ENCODE measurements around the gene RELN. TPM values are rescaled to one million over a fixed set of nuclear protein-coding genes. Genes with fewer than 3 reads are reported as not detected.
A peak's percentile ranks its signal among the peaks of the same experiment; 100 is the strongest.

The RELN gene
- total RNA-seq, 4 donors from 2014 or later, result 0.02 to 0.73 (median 0.39) TPM; not detected in 1

DNA sequence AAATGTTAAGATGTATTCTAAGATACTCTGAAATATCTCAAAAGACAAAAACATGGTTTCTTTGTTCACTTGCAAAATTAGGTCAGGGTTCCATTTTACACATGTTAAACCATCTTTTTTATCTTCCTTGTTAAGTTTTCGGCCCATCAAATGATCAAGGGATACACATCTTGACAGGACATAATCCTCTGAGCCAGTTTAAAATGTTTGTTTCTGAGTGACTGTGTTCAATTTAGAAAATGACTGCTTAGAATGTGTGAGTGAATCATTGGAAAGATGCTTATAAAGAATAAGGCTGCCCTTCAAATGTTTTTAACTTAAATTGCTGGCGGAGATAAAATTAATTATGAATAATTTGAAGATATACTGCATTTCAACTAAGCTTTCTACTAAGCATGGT, 447.5 kb downstream of the RELN start:
- in situ Hi-C loops (cut with MboI; ENCODE audit: low sequenced_read_pairs in 4 of 4), result no loop called here

DNA sequence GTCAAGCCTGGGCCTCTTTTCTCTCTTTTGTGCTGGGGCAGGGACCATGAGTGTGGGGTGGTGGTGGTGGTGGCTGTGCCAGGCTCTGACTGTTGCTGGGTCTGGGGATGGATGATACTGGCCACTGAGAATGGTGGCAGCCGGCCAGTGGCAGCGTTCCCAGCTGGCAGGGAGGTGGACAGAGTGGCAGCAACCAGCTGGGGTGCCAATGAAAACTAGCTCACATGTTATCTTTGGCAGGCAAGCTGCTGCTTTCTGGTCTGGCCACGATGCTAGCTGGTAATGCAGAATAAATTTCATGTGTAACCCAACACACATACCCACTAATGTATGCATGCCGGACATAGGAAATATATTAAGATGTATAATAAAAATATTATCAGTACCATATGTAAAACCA, 448.4 kb downstream of the RELN start:
- TF ChIP-seq, protein P1, sequence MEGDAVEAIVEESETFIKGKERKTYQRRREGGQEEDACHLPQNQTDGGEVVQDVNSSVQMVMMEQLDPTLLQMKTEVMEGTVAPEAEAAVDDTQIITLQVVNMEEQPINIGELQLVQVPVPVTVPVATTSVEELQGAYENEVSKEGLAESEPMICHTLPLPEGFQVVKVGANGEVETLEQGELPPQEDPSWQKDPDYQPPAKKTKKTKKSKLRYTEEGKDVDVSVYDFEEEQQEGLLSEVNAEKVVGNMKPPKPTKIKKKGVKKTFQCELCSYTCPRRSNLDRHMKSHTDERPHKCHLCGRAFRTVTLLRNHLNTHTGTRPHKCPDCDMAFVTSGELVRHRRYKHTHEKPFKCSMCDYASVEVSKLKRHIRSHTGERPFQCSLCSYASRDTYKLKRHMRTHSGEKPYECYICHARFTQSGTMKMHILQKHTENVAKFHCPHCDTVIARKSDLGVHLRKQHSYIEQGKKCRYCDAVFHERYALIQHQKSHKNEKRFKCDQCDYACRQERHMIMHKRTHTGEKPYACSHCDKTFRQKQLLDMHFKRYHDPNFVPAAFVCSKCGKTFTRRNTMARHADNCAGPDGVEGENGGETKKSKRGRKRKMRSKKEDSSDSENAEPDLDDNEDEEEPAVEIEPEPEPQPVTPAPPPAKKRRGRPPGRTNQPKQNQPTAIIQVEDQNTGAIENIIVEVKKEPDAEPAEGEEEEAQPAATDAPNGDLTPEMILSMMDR (IDR thresholded peaks at IDR 0.05 in 4 of 5, conservative IDR thresholded peaks at IDR 0.05 in 1 of 5), result no peak
- no peak for TF ChIP-seq POLR2A (IDR thresholded peaks at IDR 0.05)
- in situ Hi-C loops (cut with MboI; ENCODE audit: low sequenced_read_pairs in 4 of 4), result no loop called here
- Histone ChIP-seq H3K9me3 (no peaks in the 10 kb centered on the region), H3K27ac (no peak overlapping the region), H3K36me3 (no peaks in the 10 kb centered on the region), H3K4me3 (no peak overlapping the region), H3K27me3 (no peaks in the 10 kb centered on the region), H3K4me1 (no peaks in the 10 kb centered on the region)
- no peak for ATAC-seq
- peak in 1 of 2 donors; percentile 12 for DNase-seq
- intact Hi-C loops (cut with DNase I; ENCODE audit: low total_unique reads), result no loop called here

More for the DNA sequence above, 447.5 kb downstream of the RELN start:
- intact Hi-C loops (cut with DNase I; ENCODE audit: low total_unique reads), result no loop called here
- TF ChIP-seq POLR2A (IDR thresholded peaks at IDR 0.05), result no peak
- TF ChIP-seq, protein P1 (IDR thresholded peaks at IDR 0.05 in 4 of 5, conservative IDR thresholded peaks at IDR 0.05 in 1 of 5), result no peak
- no peaks in the 10 kb centered on the region for H3K36me3 ChIP-seq
- ATAC-seq, result no peak
- H3K27me3 ChIP-seq, result no peaks in the 10 kb centered on the region
- H3K9me3 ChIP-seq, result no peaks in the 10 kb centered on the region
- no peak overlapping the region for H3K27ac ChIP-seq
- no peak for DNase-seq
- no peaks in the 10 kb centered on the region for H3K4me1 ChIP-seq
- no peak overlapping the region for H3K4me3 ChIP-seq

DNA sequence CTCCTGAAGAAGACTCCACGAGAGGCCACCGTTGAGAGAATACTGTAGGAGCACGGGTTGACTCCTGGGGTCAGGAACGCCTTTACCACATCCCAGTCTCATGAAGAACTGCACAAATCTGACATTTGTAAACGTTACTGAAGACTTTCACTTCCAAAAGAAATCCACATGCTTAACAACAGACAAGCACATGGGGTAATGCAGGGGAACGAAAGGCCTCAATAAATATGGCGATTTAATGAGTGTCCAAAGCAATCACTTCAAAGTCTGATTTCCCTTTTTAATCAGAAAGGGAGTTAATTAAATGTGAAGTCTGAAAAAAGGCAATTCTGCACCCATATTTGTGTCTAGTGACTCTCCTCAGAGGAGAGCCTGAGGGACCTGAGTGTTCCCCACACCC, 449.1 kb downstream of the RELN start:
- H3K36me3 ChIP-seq, result no peaks in the 10 kb centered on the region

DNA sequence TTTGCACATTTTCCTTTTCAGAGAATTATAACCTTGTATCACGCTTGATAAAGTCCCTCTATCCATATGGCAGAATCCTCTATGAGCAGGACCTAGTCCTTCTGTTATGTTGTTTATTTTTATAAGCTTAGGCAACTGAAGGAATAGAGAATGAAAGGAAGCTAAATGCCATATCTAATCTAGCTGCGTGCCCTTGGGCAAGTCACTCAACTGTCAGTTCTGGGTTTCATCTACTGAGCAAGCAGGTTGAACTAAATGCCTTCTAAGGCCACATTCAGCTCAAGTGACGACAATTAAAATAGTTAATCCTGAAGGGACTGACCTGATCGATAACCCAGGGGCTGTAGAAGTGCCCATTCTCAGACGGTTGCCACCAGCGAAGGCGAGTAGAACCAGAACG, 449.6 kb downstream of the RELN start:
- no peaks in the 10 kb centered on the region for H3K9me3 ChIP-seq
- ATAC-seq, result no peak
- intact Hi-C loops (cut with DNase I; ENCODE audit: low total_unique reads) (no loop called here), in situ Hi-C loops (cut with MboI; ENCODE audit: low sequenced_read_pairs in 4 of 4) (no loop called here)
- no peak for TF ChIP-seq POLR2A (IDR thresholded peaks at IDR 0.05)
- TF ChIP-seq, protein P1 (IDR thresholded peaks at IDR 0.05 in 4 of 5, conservative IDR thresholded peaks at IDR 0.05 in 1 of 5), result no peak
- no peak overlapping the region for H3K4me3 ChIP-seq
- H3K27me3 ChIP-seq, result no peaks in the 10 kb centered on the region
- no peaks in the 10 kb centered on the region for H3K36me3 ChIP-seq
- no peaks in the 10 kb centered on the region for H3K4me1 ChIP-seq
- H3K27ac ChIP-seq, result no peak overlapping the region
- DNase-seq, result no peak

More for the DNA sequence above, 449.1 kb downstream of the RELN start:
- Histone ChIP-seq H3K27me3 (no peaks in the 10 kb centered on the region), H3K9me3 (no peaks in the 10 kb centered on the region), H3K4me1 (no peaks in the 10 kb centered on the region), H3K4me3 (no peak overlapping the region), H3K27ac (no peak overlapping the region)
- intact Hi-C loops (cut with DNase I; ENCODE audit: low total_unique reads) (no loop called here), in situ Hi-C loops (cut with MboI; ENCODE audit: low sequenced_read_pairs in 4 of 4) (no loop called here)
- no peak for ATAC-seq
- DNase-seq, result no peak
- no peak for TF ChIP-seq POLR2A (IDR thresholded peaks at IDR 0.05)
- TF ChIP-seq, protein P1 (IDR thresholded peaks at IDR 0.05 in 4 of 5, conservative IDR thresholded peaks at IDR 0.05 in 1 of 5), result no peak

Measured in gastrocnemius medialis (tissue), 4 donors.